HG03108 (cell line): Measurements from ENCODE around the gene TLE1.
"Not testable (repeated sequence)": the region's sequence is repeated elsewhere in the genome, so short reads cannot be mapped to it uniquely, and the experiment has no call there.

Experiments used
- ATAC-seq: cut with Tn5 transposase; IDR thresholded peaks from one replicate; pipeline ENCODE4 v1.9.1; 2021; ENCODE audit warnings: moderate library complexity; ENCODE audit not compliant: unreplicated experiment

Gene TLE1

GRCh38 chr9:81653240-81653639, 36.1 kb downstream of the TLE1 start:
- no peak for ATAC-seq

DNA sequence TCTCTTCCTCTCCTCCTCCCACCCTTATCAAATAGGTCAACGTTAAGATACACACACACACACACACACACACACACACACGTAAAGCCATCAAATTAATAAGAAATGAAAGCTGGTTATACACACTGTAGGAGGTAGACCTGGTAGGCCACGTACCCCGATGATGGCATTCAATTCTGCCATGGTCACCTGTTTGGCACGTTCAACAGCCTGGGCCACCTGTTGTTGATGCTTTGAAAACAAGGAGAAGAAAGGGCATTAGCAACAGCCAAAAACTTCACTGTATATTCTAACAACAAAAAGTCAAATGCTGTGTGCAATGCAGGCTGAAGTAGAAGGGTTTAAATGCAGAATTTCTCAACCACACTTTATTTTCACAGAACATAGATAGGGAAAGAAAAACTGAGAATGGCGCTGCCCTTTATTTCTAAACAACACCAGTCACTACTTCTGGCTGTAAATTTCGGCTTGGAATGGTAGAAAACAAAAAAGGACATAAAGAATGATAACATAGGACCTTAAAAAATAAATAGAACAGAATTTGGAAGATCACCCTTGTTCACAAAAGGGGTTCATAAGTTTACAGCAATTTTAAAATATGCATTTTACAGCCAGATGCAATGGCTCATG, 37.2 kb downstream of the TLE1 start:
- ATAC-seq, result no peak

DNA sequence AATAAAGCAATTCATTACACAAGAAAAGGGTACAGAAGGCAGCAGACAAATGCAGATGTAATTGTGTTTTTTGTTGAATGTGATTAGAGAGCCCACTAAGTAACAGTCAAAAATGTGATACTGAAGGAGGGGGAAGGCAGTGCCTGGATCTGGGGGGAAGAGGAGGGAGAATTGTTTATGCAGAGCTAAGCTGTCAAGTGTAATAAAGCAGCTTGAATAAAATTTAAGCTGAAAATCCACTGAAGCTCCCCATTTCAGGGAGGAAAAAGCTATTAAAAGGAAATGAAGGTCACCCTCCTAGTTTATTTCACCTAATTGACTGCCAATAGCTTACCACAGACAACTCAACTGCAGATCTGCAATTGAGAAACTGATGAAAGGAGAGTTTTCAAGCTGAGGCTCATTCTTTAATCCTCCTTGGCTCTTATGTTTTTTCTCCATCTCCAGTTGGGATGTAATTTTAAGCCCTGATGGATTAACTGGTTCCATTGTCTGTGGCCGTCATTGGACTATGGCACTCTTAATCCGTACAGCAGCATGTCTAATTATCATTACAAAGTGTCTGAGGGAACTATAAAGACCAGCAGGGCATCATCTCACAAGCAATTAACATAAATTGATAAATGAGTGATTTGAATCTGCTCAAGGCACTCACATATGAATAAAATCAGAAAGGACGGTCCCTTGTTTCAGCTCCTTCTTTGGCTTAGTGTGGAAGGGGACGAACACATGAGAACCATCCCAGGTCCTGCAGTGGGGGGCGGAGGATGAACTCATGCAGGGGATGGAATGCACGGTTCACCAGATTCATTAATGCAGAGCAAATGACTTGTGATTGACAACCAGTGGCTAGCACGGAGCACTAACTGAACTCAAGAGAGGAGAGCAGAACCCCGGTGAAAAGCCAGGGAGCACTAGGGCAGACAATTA, 38.5 kb downstream of the TLE1 start:
- ATAC-seq, result no peak

- no peak for ATAC-seq
Observed at GRCh38 chr9:81649475-81650240, 39.7 kb downstream of the TLE1 start.

DNA sequence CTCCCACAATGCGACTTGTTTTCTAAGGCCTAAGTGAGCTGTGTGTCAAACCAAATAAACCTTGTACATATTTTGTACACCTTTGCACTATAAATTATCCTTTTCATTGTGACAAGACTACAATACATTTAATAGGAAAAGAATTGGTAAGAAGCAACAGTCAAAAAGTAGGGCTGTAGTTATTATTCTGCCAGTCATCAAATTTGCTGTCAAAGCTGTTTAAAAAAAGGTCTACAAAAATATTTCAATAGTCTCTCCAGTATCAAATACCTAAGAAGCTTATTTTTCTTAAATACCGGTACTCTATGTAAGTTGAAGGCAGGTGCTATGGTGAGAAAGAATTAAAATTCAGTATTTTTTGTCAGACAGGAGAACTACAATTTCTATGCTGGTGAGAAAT, 40.5 kb downstream of the TLE1 start:
- no peak for ATAC-seq

GRCh38 chr9:81646337-81646736, 43.0 kb downstream of the TLE1 start:
- ATAC-seq, result no peak

GRCh38 chr9:81644513-81644912, 44.8 kb downstream of the TLE1 start:
- ATAC-seq, result not testable (repeated sequence)

GRCh38 chr9:81637276-81637675, 52.1 kb downstream of the TLE1 start:
- ATAC-seq, result no peak

GRCh38 chr9:81636255-81636599, 53.1 kb downstream of the TLE1 start:
- ATAC-seq, result no peak

DNA sequence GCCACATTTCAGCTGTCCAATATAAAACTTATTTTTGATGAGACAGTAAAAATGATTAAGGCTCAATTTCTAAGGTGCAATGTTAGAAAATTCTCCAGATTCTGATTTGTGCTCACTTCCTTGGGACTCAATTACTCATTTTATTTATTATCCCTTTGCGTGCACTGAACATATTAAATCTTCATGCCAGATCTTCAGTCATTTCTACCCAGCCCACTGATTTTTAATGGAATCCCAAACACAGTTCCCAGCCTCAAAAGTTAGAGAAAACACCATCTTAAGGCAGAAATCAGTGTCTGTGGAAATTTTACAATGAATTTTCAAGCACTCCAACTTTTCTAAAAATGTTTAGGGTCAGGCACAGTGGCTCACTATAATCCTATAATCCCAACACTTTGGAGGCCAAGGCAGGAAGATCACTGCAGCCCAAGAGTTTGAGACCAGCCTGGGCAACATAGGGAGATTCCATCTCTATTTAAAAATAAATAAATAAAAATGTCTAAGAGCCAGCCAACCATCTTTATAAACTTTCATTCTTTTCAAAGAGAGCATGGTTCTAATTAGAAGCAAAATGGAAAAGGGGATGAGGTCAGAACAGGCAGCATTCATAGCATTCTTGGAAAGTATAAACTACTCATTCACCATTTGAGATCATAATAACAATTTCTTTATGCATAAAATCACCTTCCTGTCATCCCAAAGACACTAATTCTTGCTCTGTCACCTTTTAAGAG, 53.7 kb downstream of the TLE1 start:
- ATAC-seq, result no peak

GRCh38 chr9:81634915-81635516, 54.3 kb downstream of the TLE1 start:
- no peak for ATAC-seq

GRCh38 chr9:81633952-81634854, 55.1 kb downstream of the TLE1 start:
- ATAC-seq, result no peak

GRCh38 chr9:81632599-81632998, 56.7 kb downstream of the TLE1 start:
- no peak for ATAC-seq

DNA sequence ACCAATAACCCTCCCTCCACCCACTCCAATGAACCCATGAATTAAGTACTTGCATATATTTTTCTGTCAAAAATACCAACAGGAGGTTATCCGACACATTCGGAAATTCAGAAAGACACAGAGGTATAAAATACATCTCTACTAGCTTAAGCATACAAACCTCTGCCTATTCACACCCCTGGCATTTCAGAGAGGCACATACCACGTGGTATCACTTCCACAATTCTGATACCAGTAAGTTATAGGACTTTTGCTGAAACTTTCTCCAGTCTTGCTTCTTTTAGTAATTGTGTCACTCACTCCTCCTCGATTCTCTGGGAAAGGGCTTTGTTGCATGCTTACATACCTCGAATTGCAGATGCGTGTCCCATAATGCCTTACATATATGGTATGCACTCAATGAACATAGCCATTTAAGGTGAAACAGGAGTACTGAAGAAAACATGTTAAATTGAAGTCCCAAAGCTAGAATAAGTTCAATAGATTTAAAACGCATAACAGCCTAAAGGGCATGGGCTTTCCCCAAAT, 58.1 kb downstream of the TLE1 start:
- no peak for ATAC-seq

DNA sequence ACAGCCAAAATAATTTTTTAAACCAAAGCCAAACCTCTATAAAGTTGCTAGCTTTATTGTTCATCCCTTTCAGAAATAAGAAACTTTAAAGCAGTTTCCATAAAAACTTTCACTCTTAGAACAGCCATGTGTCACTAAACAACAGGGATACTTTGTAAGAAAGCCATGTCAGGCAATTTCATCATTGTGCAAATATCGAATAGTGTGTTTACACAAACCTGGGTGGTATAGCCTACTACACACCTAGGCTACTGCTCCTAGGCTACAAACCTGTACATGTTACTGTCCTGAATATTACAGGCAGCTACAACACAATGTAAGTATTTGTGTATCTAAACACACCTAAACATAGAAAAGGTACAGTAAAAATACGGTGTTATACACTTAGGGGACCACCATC, 59.9 kb downstream of the TLE1 start:
- no peak for ATAC-seq

DNA sequence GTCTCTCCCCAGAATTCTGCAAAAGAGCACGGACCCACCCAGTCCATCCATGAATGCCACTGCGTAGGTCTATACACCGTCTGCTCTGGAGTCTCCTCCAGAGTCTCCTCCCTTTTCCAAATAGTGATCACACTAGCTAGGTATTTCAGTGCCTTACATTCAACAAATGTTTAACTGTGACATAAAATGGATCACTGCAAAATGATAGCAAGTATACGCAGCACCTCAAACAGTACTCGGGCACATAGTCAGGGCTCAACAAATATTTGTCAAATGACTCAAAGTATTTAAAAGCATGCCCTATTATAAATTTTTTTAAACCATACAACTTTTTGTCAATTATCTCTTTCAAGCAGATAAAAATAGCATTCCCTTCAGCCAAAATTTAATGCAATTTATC, 60.5 kb downstream of the TLE1 start:
- ATAC-seq, result no peak

GRCh38 chr9:81627481-81627880, 61.9 kb downstream of the TLE1 start:
- no peak for ATAC-seq

- no peak for ATAC-seq
Observed at GRCh38 chr9:81626511-81626910, 62.8 kb downstream of the TLE1 start.

GRCh38 chr9:81625969-81626368, 63.4 kb downstream of the TLE1 start:
- no peak for ATAC-seq
